Measurements from ENCODE around the gene SOX5.

- TF ChIP-seq POLR2A (IDR thresholded peaks at IDR 0.05; ENCODE audit: extremely low read depth, insufficient read length) = no peak
- no peak for TF ChIP-seq CTCF (IDR thresholded peaks at IDR 0.05; ENCODE audit: low read depth, low read length)
Observed at GRCh38 chr12:23666866-23667265, 282.6 kb downstream of the SOX5 start.

Data from NB4 (cell line).